HCT116 (cell line): ENCODE measurements around the gene KIFC3.

Experiments used
- CEBPB ChIP-seq: IDR thresholded peaks from 2 replicates; pipeline ENCODE4 v1.6.1; 2012; ENCODE audit warnings: low read depth
- EZH2phosphoT487 ChIP-seq: fragments of 200-600 bp; IDR thresholded peaks from 2 replicates; pipeline ENCODE4 v1.6.1; 2018; ENCODE audit warnings: antibody characterized with exemption, borderline replicate concordance
- JUND ChIP-seq: IDR thresholded peaks from 2 replicates; pipeline ENCODE4 v1.6.1; 2012
- POLR2A ChIP-seq: IDR thresholded peaks from 2 replicates; pipeline ENCODE4 v1.7.0; 2011; ENCODE audit warnings: borderline replicate concordance; ENCODE audit not compliant: insufficient read depth, insufficient read length; ENCODE audit errors: extremely low read depth
- POLR2AphosphoS5 ChIP-seq: IDR thresholded peaks from 2 replicates; pipeline ENCODE4 v1.6.1; 2011; ENCODE audit warnings: mild to moderate bottlenecking, low read depth, low read length, moderate library complexity
- RAD21 ChIP-seq: IDR thresholded peaks from 2 replicates; pipeline ENCODE4 v1.6.1; 2012; ENCODE audit warnings: low read depth, mild to moderate bottlenecking
- SP1 ChIP-seq: IDR thresholded peaks from 2 replicates; pipeline ENCODE4 v1.6.1; 2012; ENCODE audit warnings: low read depth
- ZNF274 ChIP-seq: fragments of 200-500 bp; sonication (Bioruptor generic); IDR thresholded peaks from 2 replicates; pipeline ENCODE4 v1.6.1; 2014; ENCODE audit warnings: mild to moderate bottlenecking, low read depth, low read length, inconsistent platforms
- TF ChIP-seq, protein P1 (sequence below), 3 experiments: fragments of 200-600 bp in 1 of 3; sonication (generic) in 1 of 3; IDR thresholded peaks in 2 of 3; conservative IDR thresholded peaks in 1 of 3; 2 replicates each; pipeline ENCODE4 v1.5.1; 2012 to 2017; ENCODE audit warnings: low read depth in 2 of 3, low read length in 2 of 3, antibody characterized with exemption in 1 of 3, borderline replicate concordance in 1 of 3, control low read depth in 1 of 3, mild to moderate bottlenecking in 1 of 3, mixed read lengths in 1 of 3, mixed run types in 1 of 3, moderate library complexity in 1 of 3; ENCODE audit not compliant: insufficient read depth in 1 of 3
- TF ChIP-seq, protein P2 (sequence below): IDR thresholded peaks from 2 replicates; pipeline ENCODE4 v1.6.1; 2012; ENCODE audit warnings: low read depth
- TF ChIP-seq, protein P3 (sequence below): IDR thresholded peaks from 2 replicates; pipeline ENCODE4 v1.6.1; 2012

DNA sequence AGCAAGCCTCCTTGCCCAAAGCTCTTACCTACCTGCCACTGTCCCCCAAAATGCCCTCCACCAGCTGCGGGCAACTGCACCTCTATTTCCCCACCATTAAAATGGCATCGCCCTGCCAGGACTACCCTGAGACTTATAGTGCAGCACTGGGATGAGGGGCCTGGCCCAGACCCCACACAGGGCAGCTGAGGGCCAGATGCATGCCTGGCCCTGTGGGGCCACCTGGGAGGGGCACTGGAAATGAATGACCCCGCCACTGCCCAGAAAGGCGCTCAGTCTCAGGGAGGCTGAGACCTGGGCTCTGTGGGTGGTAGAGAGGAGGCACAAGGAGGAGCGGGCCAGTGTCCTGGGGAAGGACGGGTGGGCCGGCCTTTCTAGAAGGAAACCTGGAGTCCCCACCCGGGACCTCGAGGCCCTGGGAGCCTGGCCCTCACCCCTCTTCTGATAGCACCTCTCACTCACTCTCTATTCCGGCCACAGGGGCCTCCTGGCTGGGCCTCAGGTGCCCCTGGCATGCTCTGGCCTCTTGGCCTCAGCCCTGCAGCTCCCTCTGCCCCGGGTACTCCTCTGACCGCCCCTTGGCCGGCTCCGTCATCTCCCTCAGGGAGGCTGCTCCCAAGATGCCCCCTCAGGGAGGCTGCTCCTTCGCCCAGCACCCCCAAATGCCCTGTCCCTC lies 39.8 kb downstream of the KIFC3 start:
- TF ChIP-seq, protein P1, sequence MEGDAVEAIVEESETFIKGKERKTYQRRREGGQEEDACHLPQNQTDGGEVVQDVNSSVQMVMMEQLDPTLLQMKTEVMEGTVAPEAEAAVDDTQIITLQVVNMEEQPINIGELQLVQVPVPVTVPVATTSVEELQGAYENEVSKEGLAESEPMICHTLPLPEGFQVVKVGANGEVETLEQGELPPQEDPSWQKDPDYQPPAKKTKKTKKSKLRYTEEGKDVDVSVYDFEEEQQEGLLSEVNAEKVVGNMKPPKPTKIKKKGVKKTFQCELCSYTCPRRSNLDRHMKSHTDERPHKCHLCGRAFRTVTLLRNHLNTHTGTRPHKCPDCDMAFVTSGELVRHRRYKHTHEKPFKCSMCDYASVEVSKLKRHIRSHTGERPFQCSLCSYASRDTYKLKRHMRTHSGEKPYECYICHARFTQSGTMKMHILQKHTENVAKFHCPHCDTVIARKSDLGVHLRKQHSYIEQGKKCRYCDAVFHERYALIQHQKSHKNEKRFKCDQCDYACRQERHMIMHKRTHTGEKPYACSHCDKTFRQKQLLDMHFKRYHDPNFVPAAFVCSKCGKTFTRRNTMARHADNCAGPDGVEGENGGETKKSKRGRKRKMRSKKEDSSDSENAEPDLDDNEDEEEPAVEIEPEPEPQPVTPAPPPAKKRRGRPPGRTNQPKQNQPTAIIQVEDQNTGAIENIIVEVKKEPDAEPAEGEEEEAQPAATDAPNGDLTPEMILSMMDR (IDR thresholded peaks at IDR 0.05 in 2 of 3, conservative IDR thresholded peaks at IDR 0.05 in 1 of 3; ENCODE audit: borderline replicate concordance in 1 of 3, insufficient read depth in 1 of 3, low read depth in 2 of 3, low read length in 2 of 3) = no peak
- TF ChIP-seq, protein P2, sequence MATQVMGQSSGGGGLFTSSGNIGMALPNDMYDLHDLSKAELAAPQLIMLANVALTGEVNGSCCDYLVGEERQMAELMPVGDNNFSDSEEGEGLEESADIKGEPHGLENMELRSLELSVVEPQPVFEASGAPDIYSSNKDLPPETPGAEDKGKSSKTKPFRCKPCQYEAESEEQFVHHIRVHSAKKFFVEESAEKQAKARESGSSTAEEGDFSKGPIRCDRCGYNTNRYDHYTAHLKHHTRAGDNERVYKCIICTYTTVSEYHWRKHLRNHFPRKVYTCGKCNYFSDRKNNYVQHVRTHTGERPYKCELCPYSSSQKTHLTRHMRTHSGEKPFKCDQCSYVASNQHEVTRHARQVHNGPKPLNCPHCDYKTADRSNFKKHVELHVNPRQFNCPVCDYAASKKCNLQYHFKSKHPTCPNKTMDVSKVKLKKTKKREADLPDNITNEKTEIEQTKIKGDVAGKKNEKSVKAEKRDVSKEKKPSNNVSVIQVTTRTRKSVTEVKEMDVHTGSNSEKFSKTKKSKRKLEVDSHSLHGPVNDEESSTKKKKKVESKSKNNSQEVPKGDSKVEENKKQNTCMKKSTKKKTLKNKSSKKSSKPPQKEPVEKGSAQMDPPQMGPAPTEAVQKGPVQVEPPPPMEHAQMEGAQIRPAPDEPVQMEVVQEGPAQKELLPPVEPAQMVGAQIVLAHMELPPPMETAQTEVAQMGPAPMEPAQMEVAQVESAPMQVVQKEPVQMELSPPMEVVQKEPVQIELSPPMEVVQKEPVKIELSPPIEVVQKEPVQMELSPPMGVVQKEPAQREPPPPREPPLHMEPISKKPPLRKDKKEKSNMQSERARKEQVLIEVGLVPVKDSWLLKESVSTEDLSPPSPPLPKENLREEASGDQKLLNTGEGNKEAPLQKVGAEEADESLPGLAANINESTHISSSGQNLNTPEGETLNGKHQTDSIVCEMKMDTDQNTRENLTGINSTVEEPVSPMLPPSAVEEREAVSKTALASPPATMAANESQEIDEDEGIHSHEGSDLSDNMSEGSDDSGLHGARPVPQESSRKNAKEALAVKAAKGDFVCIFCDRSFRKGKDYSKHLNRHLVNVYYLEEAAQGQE = no peak
- TF ChIP-seq EZH2phosphoT487 = no peak
- TF ChIP-seq SP1 = no peak
- TF ChIP-seq, protein P3, sequence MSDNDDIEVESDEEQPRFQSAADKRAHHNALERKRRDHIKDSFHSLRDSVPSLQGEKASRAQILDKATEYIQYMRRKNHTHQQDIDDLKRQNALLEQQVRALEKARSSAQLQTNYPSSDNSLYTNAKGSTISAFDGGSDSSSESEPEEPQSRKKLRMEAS = no peak
- TF ChIP-seq RAD21 = no peak
- TF ChIP-seq POLR2A = no peak
- TF ChIP-seq POLR2AphosphoS5 = no peak
- no peak for TF ChIP-seq CEBPB
- no peak for TF ChIP-seq JUND
- TF ChIP-seq ZNF274 = no peak
